Right lobe of liver (tissue), 6 donors: ENCODE data around the gene CEACAM18. TPM values are rescaled to one million over a fixed set of nuclear protein-coding genes. Genes with fewer than 3 reads are reported as not detected.

Experiments
- ATAC-seq, 4 donors: fragments of 200-7000 bp; cut with Tn5 transposase; one replicate each; pipeline ENCODE4 v1.9.1; 2020; ENCODE audit warnings: mild to moderate bottlenecking in 4 of 4, moderate library complexity in 4 of 4
- DNase-seq, 3 donors: peaks; one replicate each; pipeline ENCODE4 v3.0.0-alpha.2; 2020
- H3K27ac ChIP-seq, 3 donors: fragments of 200-600 bp; one replicate each; pipeline ENCODE4 v1.8.0; 2022
- H3K27me3 ChIP-seq, 2 donors: fragments of 200-600 bp; one replicate each; pipeline ENCODE4 v1.8.0; 2022
- H3K36me3 ChIP-seq, 4 donors: fragments of 200-600 bp; sonication (generic) in 1 of 4; one replicate each; pipeline versions ENCODE4 v1.5.1 to v1.8.0; 2017 to 2022; ENCODE audit warnings: control low read depth in 1 of 4
- H3K4me1 ChIP-seq, 4 donors: fragments of 200-600 bp; sonication (generic) in 1 of 4; one replicate each; pipeline versions ENCODE4 v1.5.1 to v1.8.0; 2017 to 2022; ENCODE audit warnings: control low read depth in 1 of 4
- H3K4me3 ChIP-seq, 3 donors: fragments of 200-600 bp; one replicate each; pipeline ENCODE4 v1.8.0; 2022
- H3K9me3 ChIP-seq, 4 donors: fragments of 200-600 bp; sonication (generic) in 1 of 4; one replicate each; pipeline versions ENCODE4 v1.5.1 to v1.8.0; 2017 to 2022; ENCODE audit warnings: control low read depth in 1 of 4
- CTCF ChIP-seq, 4 donors: fragments of 200-600 bp in 3 of 4; fragments of 450-650 bp in 1 of 4; IDR thresholded peaks; one replicate each; pipeline versions ENCODE4 v1.5.1 to v1.8.0; 2016 to 2022; ENCODE audit warnings: antibody characterized with exemption in 4 of 4, mild to moderate bottlenecking in 2 of 4
- POLR2A ChIP-seq: fragments of 450-650 bp; IDR thresholded peaks from one replicate; pipeline ENCODE4 v1.6.1; 2017; ENCODE audit warnings: antibody characterized with exemption, mild to moderate bottlenecking
- WGBS: methylation state at CpG from one replicate; pipeline ENCODE4 v1.1.6; 2018; ENCODE audit warnings: low coverage, low lambda C conversion rate; ENCODE audit not compliant: insufficient coverage; ENCODE audit errors: missing lambda C conversion rate; 5-methylcytosine and 5-hydroxymethylcytosine counted together
- intact Hi-C, 2 donors: fragments of 100-400 bp; cut with DNase I; formaldehyde crosslinking; loops; one replicate each; pipeline versions ENCODE4 v1.11.2 to v1.14.1; 2022
- total RNA-seq, 6 experiments: library from RNA; depleted of rRNA in 2 of 6; stranded (reverse); fragments of >200 nt in 2 of 6; fragmentation: NEBNext Ultra II Directional in 3 of 6; extraction: Animal tissue kit (Norgen Biotek cat#: 25700) in 3 of 6; gene quantifications; one replicate each; pipeline versions ENCODE4 v1.1.0 to v1.2.4, GENCODE V29; 2016 to 2023
- donor health status: DM: no; HTN: yes; CAD: no.
- donor health status: DM: no; HTN: no; CAD: no.
- donor health status: DM: no; HTN: no; CAD: no.
- donor health status: DM: no; HTN: yes; CAD: no.
- donor health status: DM: no; HTN: yes; CAD: no.

Gene CEACAM18
- total RNA-seq, 6 experiments from 2014 or later, result not detected

GRCh38 chr19:51521781-51522180 is 43.4 kb downstream of the CEACAM18 start:
- no peak overlapping the region for H3K27ac ChIP-seq
- H3K4me3 ChIP-seq, result no peak overlapping the region
- no peaks in the 10 kb centered on the region for H3K9me3 ChIP-seq
- no peak for ATAC-seq
- intact Hi-C loops, result no loop called here
- 15% methylated on average over 2 of the region's 2 CpGs for WGBS
- no peaks in the 10 kb centered on the region for H3K36me3 ChIP-seq
- H3K4me1 ChIP-seq, result no peaks in the 10 kb centered on the region
- no peak for DNase-seq
- TF ChIP-seq POLR2A (no peak), CTCF (IDR thresholded peaks at IDR 0.05) (no peak)
- H3K27me3 ChIP-seq, result no peaks in the 10 kb centered on the region

- no peak overlapping the region for H3K27ac ChIP-seq
- no peaks in the 10 kb centered on the region for H3K9me3 ChIP-seq
- intact Hi-C loops, result no loop called here
- no peaks in the 10 kb centered on the region for H3K4me1 ChIP-seq
- no peaks in the 10 kb centered on the region for H3K27me3 ChIP-seq
- no peaks in the 10 kb centered on the region for H3K36me3 ChIP-seq
- no peak for TF ChIP-seq CTCF (IDR thresholded peaks at IDR 0.05)
- no peak for TF ChIP-seq POLR2A
- H3K4me3 ChIP-seq, result no peak overlapping the region
- WGBS, result 48% methylated on average over 5 of the region's 8 CpGs
- ATAC-seq, result no peak
- DNase-seq, result no peak
Measured at GRCh38 chr19:51524666-51525264, 46.4 kb downstream of the CEACAM18 start.

GRCh38 chr19:51525651-51526050 is 47.3 kb downstream of the CEACAM18 start:
- TF ChIP-seq CTCF (IDR thresholded peaks at IDR 0.05), result no peak
- TF ChIP-seq POLR2A, result no peak
- ATAC-seq (no peak), DNase-seq (no peak)
- Histone ChIP-seq H3K9me3 (no peaks in the 10 kb centered on the region), H3K27me3 (no peaks in the 10 kb centered on the region), H3K27ac (no peak overlapping the region), H3K4me3 (no peak overlapping the region), H3K4me1 (no peaks in the 10 kb centered on the region), H3K36me3 (no peaks in the 10 kb centered on the region)
- intact Hi-C loops, result no loop called here
- WGBS, result no CpG with 5 or more reads among the region's 4 CpGs

- no peak for TF ChIP-seq CTCF (IDR thresholded peaks at IDR 0.05)
- no peak for TF ChIP-seq POLR2A
- WGBS, result no CpG with 5 or more reads among the region's 2 CpGs
- no peaks in the 10 kb centered on the region for H3K27me3 ChIP-seq
- H3K36me3 ChIP-seq, result no peaks in the 10 kb centered on the region
- no peak for ATAC-seq
- intact Hi-C loops, result no loop called here
- H3K27ac ChIP-seq, result no peak overlapping the region
- no peaks in the 10 kb centered on the region for H3K9me3 ChIP-seq
- no peak for DNase-seq
- no peaks in the 10 kb centered on the region for H3K4me1 ChIP-seq
- H3K4me3 ChIP-seq, result no peak overlapping the region
Measured at GRCh38 chr19:51529301-51529700, 51.0 kb downstream of the CEACAM18 start.

GRCh38 chr19:51530616-51531015 is 52.3 kb downstream of the CEACAM18 start:
- no peaks in the 10 kb centered on the region for H3K4me1 ChIP-seq
- intact Hi-C loops, result no loop called here
- no peaks in the 10 kb centered on the region for H3K9me3 ChIP-seq
- no CpG with 5 or more reads among the region's 8 CpGs for WGBS
- H3K4me3 ChIP-seq, result no peak overlapping the region
- no peak for ATAC-seq
- H3K36me3 ChIP-seq, result no peaks in the 10 kb centered on the region
- no peak for DNase-seq
- no peak overlapping the region for H3K27ac ChIP-seq
- TF ChIP-seq POLR2A (no peak), CTCF (IDR thresholded peaks at IDR 0.05) (no peak)
- no peaks in the 10 kb centered on the region for H3K27me3 ChIP-seq
